Measurements from ENCODE around the gene RFX1. TPM values are rescaled to one million over a fixed set of nuclear protein-coding genes. Genes with fewer than 3 reads are reported as not detected.
"Not testable (repeated sequence)": the region's sequence is repeated elsewhere in the genome, so short reads cannot be mapped to it uniquely, and the experiment has no call there.

The RFX1 gene
- total and polyA plus RNA-seq, 9 of the 15 experiments (the other 6 are each of a cell fraction or from before 2014, with no cell fraction given) = 0.14 to 19.3 (median 1.2) TPM

DNA sequence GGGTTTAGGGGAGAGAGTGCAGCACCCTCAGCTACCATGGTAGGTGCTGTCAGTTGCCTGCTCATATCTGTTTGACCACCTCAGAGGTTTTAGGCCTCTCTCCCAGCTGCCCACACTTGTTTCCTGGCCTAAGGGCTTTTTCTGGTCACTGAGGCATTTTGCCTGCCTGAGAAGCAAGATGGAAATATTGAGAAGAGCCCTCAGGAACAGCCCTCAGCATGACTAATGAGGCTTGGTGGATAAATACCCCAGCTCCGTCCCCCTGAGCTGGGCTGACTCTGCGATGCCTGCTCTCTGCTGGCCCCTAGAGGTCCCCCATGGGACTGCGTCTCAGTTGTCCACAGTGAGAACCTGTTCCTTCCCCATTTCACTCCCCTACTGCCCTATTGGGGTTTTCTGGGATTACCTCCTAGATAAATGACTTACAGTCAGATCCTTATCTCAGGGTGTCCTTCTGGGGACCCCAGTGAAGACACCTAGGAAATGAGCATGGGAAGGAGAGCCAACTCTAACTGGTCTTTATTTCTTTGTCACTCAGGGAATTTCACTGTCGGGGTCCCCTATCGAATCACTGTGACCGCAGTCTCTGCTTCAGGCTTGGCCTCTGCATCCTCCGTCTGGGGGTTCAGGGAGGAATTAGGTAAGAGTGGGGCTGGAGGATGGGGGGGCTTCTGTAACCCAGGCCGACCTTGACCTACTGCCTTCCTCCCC is 42.5 kb upstream of the RFX1 start (continued):
- TF ChIP-seq, protein P1, sequence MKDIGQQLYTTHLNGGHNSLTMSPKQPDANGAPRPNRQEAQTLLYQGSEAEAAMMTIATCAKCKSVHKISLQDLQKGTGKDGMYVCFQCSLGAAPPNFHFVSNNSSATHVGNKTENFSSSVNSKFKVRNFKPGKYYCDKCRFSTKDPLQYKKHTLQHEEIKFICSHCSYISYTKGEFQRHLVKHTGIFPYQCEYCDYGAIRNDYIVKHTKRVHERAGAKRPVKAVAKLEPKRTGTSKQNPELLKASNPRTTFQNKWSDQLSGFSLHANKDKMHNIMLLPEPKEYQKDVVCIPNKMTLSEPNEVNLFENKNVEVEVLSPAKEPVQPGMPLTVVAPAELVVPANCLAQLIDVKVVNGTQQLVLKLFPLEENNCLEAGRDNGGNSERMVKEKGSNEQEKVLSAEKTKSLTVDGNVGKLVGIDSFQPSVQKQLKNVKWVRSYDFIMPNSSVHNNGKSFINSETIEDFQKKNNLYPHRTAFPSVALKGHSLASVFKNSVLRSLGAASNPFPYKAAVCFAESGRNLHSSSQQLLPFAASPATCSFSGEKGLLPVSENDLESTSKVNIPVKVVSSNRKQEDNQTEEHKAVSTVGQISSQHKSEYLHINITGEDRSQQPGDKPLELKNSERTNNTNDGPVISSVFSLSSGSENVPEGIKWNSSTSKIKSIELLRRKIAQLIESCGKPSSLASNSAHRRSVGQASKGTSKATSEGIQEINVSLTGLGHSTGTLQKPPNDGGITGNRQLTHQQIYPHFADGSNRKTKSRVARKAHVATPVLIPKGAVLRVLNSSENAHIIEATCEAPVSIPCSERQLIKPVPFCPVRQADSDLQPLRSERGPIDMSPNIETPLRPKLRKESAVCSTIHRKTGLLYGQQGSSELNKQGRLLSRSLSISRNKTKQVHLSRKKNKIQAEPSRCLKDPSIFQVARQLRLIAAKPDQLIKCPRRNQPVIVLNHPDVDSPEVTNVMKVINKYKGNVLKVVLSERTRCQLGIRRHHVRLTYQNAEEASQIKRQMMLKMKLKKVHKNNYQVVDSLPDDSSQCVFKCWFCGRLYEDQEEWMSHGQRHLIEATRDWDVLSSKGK (CRISPR knock-in tag; IDR thresholded peaks at IDR 0.05) = no peak
- 0 out of 2 replicates have a peak, but pooled peaks have one; percentile 26 for TF ChIP-seq SMARCE1 (IDR thresholded peaks at IDR 0.05)
- no peak for TF ChIP-seq PCBP1 (IDR thresholded peaks at IDR 0.05; ENCODE audit: low read depth, low read length, poor library complexity, severe bottlenecking)
- TF ChIP-seq, protein P2, sequence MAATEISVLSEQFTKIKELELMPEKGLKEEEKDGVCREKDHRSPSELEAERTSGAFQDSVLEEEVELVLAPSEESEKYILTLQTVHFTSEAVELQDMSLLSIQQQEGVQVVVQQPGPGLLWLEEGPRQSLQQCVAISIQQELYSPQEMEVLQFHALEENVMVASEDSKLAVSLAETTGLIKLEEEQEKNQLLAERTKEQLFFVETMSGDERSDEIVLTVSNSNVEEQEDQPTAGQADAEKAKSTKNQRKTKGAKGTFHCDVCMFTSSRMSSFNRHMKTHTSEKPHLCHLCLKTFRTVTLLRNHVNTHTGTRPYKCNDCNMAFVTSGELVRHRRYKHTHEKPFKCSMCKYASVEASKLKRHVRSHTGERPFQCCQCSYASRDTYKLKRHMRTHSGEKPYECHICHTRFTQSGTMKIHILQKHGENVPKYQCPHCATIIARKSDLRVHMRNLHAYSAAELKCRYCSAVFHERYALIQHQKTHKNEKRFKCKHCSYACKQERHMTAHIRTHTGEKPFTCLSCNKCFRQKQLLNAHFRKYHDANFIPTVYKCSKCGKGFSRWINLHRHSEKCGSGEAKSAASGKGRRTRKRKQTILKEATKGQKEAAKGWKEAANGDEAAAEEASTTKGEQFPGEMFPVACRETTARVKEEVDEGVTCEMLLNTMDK (IDR thresholded peaks at IDR 0.05; ENCODE audit: borderline replicate concordance, insufficient read depth, low read depth, low read length, poor library complexity, severe bottlenecking) = peak; percentile 11
- TF ChIP-seq CBX3 (IDR thresholded peaks at IDR 0.05; ENCODE audit: borderline replicate concordance in 1 of 2, low read length in 2 of 2) = peak in 1 of 2 experiments; percentile 71; a peak in 1 of 3 replicates
- TF ChIP-seq RAD21 (CRISPR knock-in tag; conservative IDR thresholded peaks at IDR 0.05 in 1 of 2, IDR thresholded peaks at IDR 0.05 in 1 of 2) = peak; percentile 31 to 62; a peak in 2 of 4 replicates
- TF ChIP-seq, protein P3, sequence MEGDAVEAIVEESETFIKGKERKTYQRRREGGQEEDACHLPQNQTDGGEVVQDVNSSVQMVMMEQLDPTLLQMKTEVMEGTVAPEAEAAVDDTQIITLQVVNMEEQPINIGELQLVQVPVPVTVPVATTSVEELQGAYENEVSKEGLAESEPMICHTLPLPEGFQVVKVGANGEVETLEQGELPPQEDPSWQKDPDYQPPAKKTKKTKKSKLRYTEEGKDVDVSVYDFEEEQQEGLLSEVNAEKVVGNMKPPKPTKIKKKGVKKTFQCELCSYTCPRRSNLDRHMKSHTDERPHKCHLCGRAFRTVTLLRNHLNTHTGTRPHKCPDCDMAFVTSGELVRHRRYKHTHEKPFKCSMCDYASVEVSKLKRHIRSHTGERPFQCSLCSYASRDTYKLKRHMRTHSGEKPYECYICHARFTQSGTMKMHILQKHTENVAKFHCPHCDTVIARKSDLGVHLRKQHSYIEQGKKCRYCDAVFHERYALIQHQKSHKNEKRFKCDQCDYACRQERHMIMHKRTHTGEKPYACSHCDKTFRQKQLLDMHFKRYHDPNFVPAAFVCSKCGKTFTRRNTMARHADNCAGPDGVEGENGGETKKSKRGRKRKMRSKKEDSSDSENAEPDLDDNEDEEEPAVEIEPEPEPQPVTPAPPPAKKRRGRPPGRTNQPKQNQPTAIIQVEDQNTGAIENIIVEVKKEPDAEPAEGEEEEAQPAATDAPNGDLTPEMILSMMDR (IDR thresholded peaks at IDR 0.05 in 2 of 3, conservative IDR thresholded peaks at IDR 0.05 in 1 of 3; ENCODE audit: insufficient read depth in 2 of 3, low read depth in 1 of 3, low read length in 3 of 3) = peak; percentile 88 to 96 (median 89)

DNA sequence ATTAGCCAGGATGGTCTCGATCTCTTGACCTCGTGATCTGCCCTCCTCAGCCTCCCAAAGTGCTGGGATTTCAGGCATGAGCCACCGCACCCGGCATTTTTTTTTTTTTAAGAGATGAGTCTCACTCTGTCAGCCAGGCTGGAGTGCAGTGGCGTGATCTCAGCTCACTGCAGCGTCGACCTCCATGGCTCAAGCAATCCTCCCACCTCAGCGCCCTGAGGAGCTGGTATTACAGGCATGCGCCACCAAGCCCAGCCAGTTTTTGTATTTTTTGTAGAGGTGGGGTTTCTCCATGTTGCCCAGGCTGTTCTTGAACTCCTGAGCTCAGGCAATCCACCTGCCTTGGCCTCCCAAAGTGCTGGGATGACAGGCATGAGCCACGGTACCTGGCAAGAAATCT is 41.7 kb upstream of the RFX1 start:
- in situ Hi-C loops (cut with MboI); DNase-seq (ENCODE audit: extremely low read depth in 1 of 4, low spot score in 3 of 4); H3K4me2 ChIP-seq (ENCODE audit: insufficient read depth, low read length); H3K9me3 ChIP-seq (replicated peaks; ENCODE audit: control insufficient read depth, insufficient read depth, low read depth, low read length); H3K9me1 ChIP-seq (ENCODE audit: control insufficient read depth, insufficient read depth, low read length); H3K27me3 ChIP-seq (ENCODE audit: control insufficient read depth in 2 of 2, insufficient read depth in 2 of 2, low read length in 2 of 2); BruUV-seq (replicated peaks); H3K9ac ChIP-seq (ENCODE audit: insufficient read depth in 1 of 2, low read depth in 2 of 2, low read length in 2 of 2); H4K20me1 ChIP-seq (replicated peaks; ENCODE audit: control insufficient read depth, insufficient read depth, low read length); H3K4me3 ChIP-seq; H2AFZ ChIP-seq (ENCODE audit: low read depth, low read length); intact Hi-C loops (cut with micrococcal nuclease); H3K27ac ChIP-seq (ENCODE audit: extremely low read depth, low read depth, low read length); ATAC-seq; H3K79me2 ChIP-seq (ENCODE audit: control insufficient read depth, insufficient read depth, low read length); FAIRE-seq: not testable (repeated sequence)
- POLR2A ChIA-PET = interaction anchor here (0.8 to 1.0 kb wide), 2 partner anchors 16 to 88 kb away, joined by 3 read pairs; partner anchors contain the start of gene IL27RA
- Histone ChIP-seq H3K36me3 (ENCODE audit: control insufficient read depth, insufficient read depth, low read length) (peaks cover 29% of the 10 kb centered on the region; the same call in 2 of the 3 replicates), H3K4me1 (replicated peaks in 1 of 2; ENCODE audit: control insufficient read depth in 2 of 2, insufficient read depth in 2 of 2, low read length in 2 of 2) (peaks cover 0 to 14% of the 10 kb centered on the region in 2 experiments; a peak in 2 of 5 replicates)
- CTCF ChIA-PET (ENCODE audit: low intra/inter-chr PET ratio) = interaction anchor here (1.1 kb wide), 1 partner anchor 25 kb away, joined by 3 read pairs; the partner anchor contains the start of gene MISP3
- WGBS (ENCODE audit: insufficient coverage, low coverage, missing lambda C conversion rate) = 89% methylated on average over 8 of the region's 10 CpGs
